A172 (cell line): ENCODE measurements around the gene CCN2. TPM values are rescaled to one million over a fixed set of nuclear protein-coding genes. Genes with fewer than 3 reads are reported as not detected.
"Not testable (repeated sequence)": the region's sequence is repeated elsewhere in the genome, so short reads cannot be mapped to it uniquely, and the experiment has no call there.

Source experiments
- DNase-seq: peaks from one replicate; pipeline ENCODE4 v3.0.0-alpha.2; 2015; ENCODE audit warnings: low spot score
- total RNA-seq: library from RNA; depleted of rRNA; stranded (reverse); fragments of >200 nt; shearing (Covaris generic); gene quantifications from 2 replicates; pipeline ENCODE4 v1.2.3, GENCODE V29; 2014

Gene CCN2
- total RNA-seq, 1 experiment from 2014 or later = 42.6 TPM

DNA sequence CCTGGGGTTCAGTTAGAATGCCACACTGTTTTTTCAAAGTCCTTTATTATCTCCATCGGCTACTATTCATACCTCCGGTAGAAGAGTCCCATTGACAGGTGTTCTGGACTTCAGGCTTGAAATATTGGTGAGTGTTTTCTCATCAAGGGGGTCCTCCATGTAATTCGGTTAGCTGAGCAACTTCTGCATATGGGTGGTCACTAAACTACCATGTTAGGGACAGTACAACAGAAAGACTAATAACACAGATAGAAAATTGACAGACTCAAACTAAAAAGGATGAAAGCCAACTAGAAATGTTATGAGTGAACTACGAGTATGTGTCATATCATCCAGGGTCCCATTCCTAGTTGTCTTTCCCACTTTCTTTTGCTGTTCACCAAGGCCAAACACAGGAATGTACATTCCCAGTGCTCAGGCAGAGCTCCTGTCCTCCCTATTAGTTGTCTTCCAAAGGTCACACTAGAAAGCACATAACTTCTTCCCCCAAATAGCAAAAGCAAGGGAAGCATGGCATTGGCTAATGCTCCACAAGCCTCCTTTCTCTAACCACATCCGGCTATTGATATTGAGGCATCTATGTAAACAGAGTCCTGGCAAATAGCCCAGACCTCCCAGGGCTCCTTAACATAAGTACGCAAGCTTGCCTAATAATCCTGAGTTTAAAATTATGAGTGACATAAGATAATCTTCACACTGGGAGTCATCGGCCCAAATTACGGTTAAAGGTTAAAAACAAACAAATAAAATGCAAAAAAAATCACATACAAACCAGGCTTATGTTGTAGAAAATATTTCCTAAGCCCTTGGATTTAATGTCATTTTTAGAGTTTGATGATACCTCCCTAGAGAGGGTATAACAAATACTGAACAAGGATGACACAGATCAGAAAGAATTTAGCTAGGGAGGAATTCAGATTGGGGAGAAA lies 13.2 kb downstream of the CCN2 start:
- DNase-seq = no peak

DNA sequence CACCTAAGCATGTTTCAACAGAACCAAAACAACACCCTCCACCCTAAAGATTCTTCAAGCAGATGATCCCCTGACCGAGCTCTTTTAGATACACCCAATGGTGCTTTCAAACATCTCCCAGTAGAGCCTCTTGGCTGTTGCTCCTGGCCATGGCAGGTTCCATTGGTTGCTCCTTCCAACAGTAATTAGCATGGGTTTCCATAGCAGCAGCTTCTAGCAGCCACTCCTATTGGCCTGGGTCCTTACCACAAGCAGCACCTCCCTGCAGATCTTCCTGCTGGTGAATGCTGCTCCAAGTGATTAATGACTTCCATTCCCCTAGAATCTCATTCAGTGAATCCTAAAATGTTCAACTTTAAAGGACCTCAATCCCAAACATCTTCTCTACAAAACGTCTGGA lies 13.9 kb downstream of the CCN2 start:
- DNase-seq = no peak

DNA sequence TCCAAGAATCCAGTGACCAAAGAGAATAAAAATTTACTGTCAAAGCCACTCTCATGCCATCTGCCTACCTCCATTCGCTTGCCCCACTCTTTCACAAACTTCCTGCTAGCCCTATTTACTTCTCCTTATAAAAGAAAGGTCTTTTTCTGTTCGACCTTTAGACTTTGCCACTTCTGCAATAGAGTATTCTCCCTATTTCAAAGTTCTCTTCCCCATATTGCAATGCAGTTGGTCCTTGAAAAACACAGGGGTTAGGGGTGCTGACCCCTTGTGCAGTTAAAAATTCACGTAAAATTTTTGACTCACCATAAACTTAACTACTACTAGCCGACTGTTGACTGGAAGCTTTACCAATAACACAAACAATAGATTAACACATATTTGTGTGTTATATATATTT lies 15.0 kb downstream of the CCN2 start:
- DNase-seq = no peak

DNA sequence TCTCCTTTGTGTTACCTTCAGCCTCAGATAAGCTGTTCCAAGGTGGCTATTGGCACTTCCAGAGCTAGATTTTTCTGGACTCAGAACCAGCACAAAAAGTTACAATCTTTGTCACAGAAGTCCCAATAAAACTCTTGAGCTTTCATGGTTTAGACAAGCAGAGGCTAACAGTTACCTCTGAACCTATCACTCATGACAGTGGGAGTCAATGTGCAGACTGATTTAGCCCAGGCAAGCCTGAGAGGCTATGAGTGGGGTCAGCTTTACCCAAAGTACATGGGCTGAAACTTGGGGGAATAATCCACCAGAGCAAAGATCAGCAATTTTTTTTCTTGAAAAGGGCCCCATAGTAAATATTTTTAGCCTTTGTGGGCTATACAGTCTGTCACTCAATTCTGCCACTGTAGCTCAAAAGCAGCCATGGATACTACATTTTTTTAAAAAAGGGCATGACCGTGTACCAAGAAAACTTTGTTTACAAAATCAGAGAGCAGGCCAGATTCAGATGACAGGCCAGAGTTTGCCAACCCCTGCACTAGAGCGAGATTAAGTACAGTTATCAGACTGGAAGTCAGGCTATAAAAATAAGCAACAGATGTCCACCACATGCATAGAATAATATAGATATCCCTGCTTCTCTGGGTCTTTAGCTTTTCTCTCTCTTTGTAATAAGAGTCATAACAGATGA lies 20.0 kb downstream of the CCN2 start:
- no peak for DNase-seq

DNA sequence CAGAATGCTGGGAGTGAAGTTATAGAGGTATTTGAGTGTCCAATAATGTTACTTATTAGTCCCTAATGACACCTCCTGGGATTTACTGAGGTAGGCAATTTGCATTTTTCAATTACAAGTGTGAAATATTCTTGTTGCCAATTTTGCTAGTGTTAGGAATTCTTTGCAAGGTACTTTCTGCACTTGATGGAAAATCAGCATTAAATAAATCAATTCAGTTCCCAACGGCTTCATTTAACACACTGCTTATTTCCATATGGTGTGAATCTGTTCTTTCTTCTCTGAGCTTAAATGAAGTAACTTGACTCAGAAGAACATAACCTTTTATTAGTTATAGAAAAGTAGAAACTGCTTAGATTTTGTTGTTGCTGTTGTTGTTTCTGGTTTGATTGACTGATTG lies 21.2 kb downstream of the CCN2 start:
- DNase-seq = no peak

DNA sequence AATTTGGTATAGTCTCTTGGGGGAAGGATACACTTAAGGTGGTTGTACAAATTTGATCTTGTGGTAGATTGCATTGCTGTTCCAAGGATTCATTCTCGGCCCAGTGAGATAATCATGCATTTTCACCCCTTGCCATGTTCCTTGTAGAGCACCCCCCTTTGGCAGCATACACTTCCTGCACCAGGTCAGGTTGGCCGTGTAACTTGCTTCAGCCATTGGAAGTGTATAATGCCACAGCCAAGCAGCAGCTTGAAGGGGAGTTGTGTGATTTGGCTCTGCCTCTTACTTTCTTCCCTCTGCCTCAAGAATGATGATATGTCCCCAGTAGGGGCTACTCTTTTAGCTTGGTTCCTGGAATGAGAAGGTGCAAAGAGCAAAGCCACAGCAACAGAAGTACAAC lies 21.9 kb downstream of the CCN2 start:
- DNase-seq = no peak

DNA sequence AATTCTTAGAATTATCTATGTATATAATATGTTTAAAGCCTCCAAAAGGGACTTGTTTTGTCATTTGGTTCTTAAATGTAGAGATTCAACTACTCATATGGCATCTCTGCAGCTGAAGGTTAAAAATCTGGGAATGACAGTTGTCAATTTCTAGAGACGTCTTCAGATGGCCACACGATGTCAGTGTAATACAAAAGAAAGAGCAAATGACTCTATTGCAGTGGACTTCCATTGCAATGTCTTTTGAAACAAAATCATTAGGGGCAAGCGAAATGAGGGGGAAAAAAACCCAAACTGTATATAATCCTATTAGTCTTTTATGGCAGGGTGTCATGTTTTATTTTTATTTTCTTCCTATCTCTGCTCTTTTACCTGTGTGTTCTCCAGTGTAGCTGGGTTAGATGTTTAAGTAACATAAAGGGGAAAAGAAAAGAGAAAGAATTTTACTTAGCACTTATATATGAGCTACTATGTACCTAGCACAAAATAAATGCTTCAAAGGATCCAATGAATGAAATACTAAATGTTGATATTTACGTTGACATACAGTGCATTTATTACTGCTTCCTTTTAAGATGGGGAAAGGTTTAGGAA lies 26.2 kb downstream of the CCN2 start:
- DNase-seq = peak; percentile 54

DNA sequence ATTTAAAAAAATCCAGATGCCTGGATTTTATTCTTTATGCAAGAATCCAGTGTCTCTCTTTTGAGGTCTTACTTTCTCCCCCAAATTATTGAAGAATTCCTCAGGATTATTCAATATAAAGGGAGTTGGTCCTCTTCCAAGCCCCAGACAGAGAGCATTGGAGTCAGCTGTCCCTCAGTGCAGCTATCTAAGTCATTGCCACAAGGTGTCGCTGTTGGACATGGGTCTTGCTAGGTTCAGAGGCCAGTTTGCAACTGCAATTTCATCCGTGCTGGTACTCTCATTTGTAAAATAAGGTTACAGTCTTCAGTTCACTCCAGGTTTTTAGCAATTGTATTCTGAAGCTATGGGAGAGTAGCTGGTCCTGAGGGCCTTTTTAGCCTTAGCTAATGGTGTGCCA lies 27.8 kb downstream of the CCN2 start:
- DNase-seq = peak; percentile 63

DNA sequence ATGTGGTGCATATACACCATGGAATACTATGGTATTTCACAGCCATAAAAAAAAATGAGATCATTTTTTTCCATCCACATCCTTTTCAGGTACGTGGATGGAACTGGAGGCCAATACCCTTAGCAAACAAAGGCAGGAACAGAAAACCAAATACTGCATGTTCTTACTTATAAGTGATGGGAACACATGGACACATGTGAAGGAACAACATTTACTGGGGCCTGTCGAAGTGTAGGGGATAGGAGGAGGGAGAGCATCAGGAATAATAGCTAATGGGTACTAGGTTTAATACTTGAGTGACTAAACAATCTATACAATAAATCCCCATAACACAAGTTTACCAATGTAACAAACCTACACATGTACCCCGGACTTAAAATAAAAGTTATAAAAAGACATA lies 30.5 kb downstream of the CCN2 start:
- no peak for DNase-seq

DNA sequence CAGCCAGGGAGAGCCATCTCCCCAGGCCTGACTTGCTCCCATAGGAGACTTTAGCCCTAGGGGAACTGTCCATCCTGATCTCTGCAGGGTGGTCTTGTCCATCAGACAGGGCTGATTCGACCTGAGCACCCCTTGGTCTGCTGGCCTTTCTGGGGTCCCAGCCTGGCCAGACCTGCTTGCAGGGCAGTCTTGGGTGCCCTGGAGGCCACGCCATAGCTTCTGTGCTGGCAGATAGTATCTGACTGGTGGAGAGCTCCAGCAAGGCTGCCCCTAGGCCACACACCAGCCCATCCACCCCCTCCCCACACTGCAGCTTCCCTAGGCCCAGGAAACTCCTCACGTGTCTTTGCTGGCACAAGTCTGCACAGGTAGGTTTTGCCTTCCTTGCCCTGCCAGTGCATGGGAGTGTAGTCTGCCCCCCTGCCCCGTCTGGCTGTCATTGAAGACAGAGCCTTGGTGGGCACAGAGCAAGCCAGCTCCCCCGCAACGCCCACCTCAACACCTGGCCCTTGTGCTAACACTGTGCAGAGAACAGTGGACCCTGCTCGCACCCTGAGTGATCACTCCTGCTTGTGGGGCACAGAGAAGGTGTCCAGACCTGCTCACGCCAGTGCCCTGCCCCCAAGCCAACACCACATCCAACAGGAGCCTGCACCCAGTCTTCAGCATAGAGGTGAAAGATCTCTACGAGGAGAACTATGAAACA lies 32.4 kb downstream of the CCN2 start:
- no peak for DNase-seq

DNA sequence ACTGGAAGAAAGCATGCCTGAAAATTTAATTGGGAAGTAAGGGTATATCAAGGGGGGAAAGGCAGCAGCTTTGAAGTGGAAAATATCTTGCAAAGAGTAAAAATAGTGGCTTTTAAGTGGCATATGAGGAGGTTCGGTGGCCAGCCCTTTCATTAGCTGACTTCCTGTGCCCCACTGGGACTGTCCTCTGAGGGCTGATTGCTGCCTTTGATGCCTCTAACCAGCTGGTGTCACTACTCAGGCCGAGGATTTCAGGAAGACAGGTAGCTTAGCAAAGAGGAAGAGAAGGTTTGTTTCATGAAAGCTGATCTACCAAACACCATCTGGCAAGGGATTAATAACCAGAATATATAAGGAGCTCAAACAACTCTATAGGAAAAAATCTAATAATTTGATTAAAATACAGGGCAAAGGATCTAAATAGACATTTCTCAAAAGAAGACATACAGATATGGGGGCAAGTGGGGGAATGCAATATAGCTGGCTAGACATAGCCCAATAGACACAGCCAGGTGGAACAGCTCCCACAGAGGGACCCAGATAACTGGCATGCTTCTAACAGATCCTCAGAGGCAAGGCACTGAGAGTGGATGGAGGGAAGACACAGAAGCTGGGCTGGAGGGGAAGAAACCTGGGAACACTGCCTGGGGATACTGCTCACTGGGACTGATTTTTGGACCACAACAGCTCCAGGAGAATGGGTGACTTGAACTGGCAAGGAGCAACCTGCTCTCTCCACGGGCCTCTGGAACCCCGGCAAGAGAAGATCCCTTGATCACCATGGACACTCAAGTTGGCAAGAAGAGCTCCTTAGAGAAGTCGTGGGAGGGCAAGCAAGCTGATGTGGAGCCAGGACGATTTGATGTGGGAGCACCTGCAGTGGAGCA lies 33.2 kb downstream of the CCN2 start:
- no peak for DNase-seq

DNA sequence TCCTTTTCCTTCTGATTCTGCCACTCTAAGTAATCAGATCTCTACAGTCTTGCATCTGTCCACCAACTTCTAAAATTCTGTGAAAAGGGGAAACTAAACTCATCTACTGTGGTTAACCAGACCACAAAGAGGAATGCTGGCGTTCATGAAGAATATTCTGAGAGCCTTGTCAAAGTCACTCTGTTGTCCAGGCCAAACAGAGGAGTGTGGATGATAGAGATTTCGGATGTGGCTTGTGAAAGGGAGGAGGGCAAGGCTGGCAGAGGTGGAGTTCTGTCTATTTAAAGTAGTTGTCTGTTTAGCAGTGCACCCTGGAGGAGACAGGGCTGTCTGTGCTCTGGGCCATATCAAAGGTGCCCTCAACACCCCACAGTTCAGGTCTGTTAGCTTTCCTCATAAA lies 33.9 kb downstream of the CCN2 start:
- no peak for DNase-seq

DNA sequence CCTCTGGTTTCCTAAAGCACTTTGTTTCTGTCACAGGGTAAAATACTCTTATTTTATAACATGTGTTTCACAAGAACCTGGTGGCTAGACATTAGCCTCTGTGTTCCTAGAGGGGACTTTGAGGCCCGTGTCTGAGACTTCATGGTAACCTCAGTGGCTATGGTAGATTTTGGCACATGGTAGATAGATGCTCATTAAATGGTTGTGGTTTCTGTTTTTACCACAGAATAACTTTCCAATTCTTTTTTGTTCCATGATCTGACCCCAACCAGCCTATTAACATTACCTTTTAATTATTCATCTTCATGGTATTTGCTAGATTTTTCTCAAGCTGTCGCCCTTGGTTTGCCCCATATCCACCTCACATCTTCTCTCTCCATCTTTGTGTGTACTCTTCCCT lies 34.3 kb downstream of the CCN2 start:
- DNase-seq = no peak

DNA sequence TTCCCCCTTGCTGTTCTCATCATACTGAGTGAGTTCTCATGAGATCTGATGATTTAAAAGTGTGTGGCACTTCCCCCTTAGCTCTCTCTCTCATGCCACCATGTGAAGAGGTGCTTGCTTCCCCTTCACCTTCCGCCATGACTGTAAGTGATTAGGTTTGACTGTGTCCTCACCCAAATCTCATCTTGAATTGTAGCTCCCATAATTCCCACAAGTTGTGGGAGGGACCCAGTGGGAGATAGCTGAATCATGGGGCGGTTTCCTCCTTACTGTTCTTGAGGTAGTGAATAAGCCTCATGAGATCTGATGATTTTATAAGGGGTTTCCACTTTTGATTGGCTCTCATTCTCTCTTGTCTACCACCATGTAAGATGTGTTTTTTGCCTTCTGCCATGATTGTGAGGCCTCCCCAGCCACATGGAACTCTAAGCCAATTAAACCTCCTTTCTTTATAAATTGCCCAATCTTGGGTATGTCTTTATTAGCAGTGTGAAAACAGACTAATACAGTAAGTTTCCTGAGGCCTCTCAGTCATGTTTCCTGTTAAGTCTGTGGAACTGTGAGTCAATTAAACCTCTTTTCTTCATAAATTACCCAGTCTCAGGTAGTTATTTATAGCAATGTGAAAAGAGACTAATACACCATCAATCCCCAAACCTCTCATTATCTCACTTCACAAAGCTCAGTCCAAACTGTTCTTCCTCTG lies 34.9 kb downstream of the CCN2 start:
- not testable (repeated sequence) for DNase-seq

DNA sequence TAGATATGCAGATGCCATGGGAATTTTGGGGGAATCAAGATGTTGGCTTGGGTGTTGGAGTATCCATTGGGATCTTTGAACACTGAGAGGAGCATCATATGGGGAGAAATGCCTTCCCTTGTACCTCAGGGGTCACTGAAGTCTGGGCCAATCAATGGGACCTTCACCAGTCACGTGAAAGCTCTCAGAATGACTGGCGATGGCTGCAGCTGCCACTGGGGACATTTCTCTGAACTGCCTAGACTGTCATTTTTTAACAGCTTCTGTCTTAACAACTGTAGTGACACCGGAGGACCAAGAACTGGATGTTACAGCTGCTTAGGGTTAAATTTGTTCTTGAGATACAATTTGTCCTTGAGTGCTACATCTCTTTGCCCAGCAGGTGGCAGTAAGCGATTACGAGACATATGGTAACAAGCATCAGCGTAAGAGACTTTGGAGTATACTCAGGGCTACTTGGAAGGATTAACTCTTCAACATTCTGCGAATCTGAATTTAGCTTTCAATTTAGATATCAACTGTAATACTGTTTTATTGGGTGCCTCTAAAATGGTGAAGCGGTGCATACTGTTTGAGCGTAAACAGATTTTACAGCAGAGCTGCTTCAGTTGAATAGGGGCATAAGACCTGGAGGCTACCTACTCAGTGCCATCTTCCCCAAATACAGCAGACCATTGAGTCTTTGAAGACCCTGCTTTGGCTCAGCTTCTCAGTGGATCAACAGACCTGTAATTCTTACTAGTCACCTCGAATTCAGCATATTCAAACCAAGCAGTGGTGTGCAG lies 36.0 kb downstream of the CCN2 start:
- DNase-seq = peak; percentile 56

DNA sequence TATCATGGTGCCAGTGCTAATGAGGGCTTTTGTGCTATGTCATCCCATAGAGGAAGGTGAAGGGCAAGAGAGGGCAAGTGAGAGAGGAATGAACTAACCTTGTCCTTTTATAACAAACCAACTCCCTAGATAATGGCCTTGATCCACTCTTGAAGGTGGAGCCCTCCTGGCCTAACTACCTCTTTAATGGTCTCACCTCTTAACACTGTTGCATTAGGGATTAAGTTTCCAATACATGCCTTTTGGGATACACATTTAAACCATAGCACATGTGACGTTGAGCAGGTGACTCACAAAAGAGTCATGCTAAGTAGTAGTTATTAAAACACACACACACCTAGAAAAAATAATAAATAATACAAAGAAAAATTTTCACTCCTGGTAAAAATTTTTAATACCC lies 36.9 kb downstream of the CCN2 start:
- no peak for DNase-seq

DNA sequence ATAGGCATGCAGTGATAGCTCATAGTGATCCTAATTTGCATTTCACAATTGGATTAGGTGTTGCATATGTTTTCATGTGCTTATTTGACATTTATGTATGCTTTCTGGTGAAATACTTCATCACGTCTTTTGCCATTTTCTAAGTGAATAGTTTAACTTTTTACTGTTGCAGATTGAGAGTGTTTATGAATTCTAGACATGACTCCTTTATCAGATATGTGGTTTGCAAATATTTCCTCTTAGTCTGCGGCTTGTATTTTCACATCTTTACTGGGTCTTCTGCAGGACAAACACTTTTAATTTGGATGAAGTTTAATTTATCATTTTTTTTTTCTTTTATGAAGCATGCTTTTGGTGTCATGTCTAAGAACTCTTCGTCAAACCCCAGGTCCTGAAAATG lies 39.2 kb downstream of the CCN2 start:
- DNase-seq = no peak

DNA sequence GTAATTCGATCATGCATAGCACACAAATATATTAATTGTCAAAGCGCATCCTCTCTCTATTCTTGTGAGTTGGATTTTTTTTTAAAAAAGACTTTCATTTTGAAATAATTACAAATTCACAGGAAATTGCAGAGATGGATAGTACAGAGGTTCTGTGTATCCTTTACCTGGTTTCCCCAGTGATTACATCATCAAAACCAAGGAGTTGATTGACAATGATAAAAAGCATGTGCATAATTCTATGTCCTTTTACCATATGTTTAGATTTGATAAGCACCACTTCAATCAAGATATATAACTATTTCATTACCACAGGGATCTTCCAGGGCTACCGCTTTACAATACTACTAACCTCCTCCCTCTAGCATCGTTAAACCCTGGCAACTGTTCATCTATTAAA lies 40.2 kb downstream of the CCN2 start:
- DNase-seq = no peak

DNA sequence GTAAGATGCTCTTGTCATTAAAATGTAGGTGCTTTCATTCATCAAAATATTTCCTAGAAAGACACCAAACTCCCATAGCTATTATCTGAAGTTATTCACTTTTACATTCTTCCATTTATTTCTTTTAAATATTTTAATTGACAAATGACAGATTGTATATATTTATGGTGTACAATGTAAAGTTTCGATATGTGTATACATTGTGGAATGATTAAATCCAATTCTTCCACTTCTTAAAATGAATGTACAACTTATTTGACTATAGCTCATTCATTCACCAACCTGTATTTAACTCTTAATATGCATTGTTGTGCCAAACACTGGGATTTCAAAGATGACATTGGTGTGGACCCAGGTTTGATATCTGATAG lies 41.0 kb downstream of the CCN2 start:
- DNase-seq = no peak
